ENCODE data around the gene OR8A1. TPM values are rescaled to one million over a fixed set of nuclear protein-coding genes. Genes with fewer than 3 reads are reported as not detected.

The OR8A1 gene
- total RNA-seq, 2 experiments from 2014 or later = not detected

DNA sequence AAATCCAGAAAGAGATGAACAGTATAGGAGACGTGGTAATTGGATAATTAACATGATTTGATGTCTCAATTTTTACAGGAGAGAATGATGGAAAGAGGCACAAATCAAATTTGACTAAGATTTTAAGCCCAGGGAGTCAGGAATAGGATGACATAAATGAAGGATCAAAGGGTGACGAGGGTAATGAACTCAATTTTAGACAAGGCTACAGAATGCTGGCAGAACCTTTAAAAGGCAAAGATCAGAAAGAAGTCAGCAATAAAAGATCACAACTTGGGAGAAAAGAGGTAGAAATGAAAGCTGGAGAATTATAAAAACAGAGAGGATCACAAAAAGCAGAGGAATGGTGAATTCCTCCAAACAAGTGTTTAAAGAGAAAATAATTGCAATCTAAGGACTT lies 13.0 kb upstream of the OR8A1 start:
- Mint-ChIP-seq H3K4me1 (no peaks in the 10 kb centered on the region), H3K27me3 (peaks cover 14% of the 10 kb centered on the region), H3K4me3 (no peak overlapping the region), H3K9me3 (ENCODE audit: low read depth) (no peaks in the 10 kb centered on the region), H3K36me3 (ENCODE audit: low read depth) (no peaks in the 10 kb centered on the region), H3K27ac (no peak overlapping the region)
- DNase-seq (no peak), ATAC-seq (no peak)
- CTCF ChIA-PET = no interaction called here
- intact Hi-C loops (cut with DNase I, micrococcal nuclease) = no loop called here
- POLR2A ChIA-PET = no interaction called here

DNA sequence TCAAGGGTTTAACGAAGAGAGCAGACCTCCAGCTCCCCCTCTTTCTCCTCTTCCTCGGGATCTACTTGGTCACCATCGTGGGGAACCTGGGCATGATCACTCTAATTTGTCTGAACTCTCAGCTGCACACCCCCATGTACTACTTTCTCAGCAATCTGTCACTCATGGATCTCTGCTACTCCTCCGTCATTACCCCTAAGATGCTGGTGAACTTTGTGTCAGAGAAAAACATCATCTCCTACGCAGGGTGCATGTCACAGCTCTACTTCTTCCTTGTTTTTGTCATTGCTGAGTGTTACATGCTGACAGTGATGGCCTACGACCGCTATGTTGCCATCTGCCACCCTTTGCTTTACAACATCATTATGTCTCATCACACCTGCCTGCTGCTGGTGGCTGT lies 363 bp downstream of the OR8A1 start:
- CTCF ChIA-PET = interaction anchor here (0.9 kb wide), 1 partner anchor 164 kb away, joined by 3 read pairs; no protein-coding TSS in a partner anchor
- Mint-ChIP-seq H3K9me3 (ENCODE audit: low read depth) (no peaks in the 10 kb centered on the region), H3K27ac (no peak overlapping the region), H3K4me3 (no peak overlapping the region), H3K27me3 (peaks cover 26% of the 10 kb centered on the region), H3K36me3 (ENCODE audit: low read depth) (no peaks in the 10 kb centered on the region), H3K4me1 (no peaks in the 10 kb centered on the region)
- ATAC-seq = no peak
- intact Hi-C loops (cut with DNase I, micrococcal nuclease) = no loop called here
- DNase-seq = no peak
- POLR2A ChIA-PET = no interaction called here

- POLR2A ChIA-PET = no interaction called here
- intact Hi-C loops (cut with DNase I, micrococcal nuclease) = no loop called here
- Mint-ChIP-seq H3K27me3 (peaks cover 17% of the 10 kb centered on the region), H3K27ac (no peak overlapping the region), H3K4me1 (no peaks in the 10 kb centered on the region), H3K4me3 (no peak overlapping the region), H3K36me3 (ENCODE audit: low read depth) (no peaks in the 10 kb centered on the region), H3K9me3 (ENCODE audit: low read depth) (no peaks in the 10 kb centered on the region)
- ATAC-seq = no peak
- DNase-seq = no peak
- CTCF ChIA-PET = interaction anchor here (0.7 to 1.7 kb wide), 4 partner anchors 8 to 1790 kb away, joined by 3 to 7 read pairs (median 4); no protein-coding TSS in a partner anchor
These were observed 8.1 kb downstream of the OR8A1 start for GRCh38 chr11:124577716-124578427.

GRCh38 chr11:124578761-124579160 lies 9.0 kb downstream of the OR8A1 start:
- no peak for DNase-seq
- intact Hi-C loops (cut with DNase I, micrococcal nuclease) = no loop called here
- Mint-ChIP-seq H3K27me3 (peaks cover 12% of the 10 kb centered on the region), H3K4me3 (no peak overlapping the region), H3K36me3 (ENCODE audit: low read depth) (no peaks in the 10 kb centered on the region), H3K27ac (no peak overlapping the region), H3K4me1 (no peaks in the 10 kb centered on the region), H3K9me3 (ENCODE audit: low read depth) (no peaks in the 10 kb centered on the region)
- POLR2A ChIA-PET = no interaction called here
- CTCF ChIA-PET = no interaction called here
- ATAC-seq = no peak

- DNase-seq (no peak), ATAC-seq (no peak)
- CTCF ChIA-PET = no interaction called here
- POLR2A ChIA-PET = no interaction called here
- Mint-ChIP-seq H3K9me3 (ENCODE audit: low read depth) (no peaks in the 10 kb centered on the region), H3K27ac (no peak overlapping the region), H3K36me3 (ENCODE audit: low read depth) (no peaks in the 10 kb centered on the region), H3K27me3 (peaks cover 6% of the 10 kb centered on the region), H3K4me3 (no peak overlapping the region), H3K4me1 (no peaks in the 10 kb centered on the region)
- intact Hi-C loops (cut with DNase I, micrococcal nuclease) = no loop called here
These were observed 12.0 kb downstream of the OR8A1 start for GRCh38 chr11:124581817-124582216.

- Mint-ChIP-seq H3K4me3 (no peak overlapping the region), H3K9me3 (ENCODE audit: low read depth) (no peaks in the 10 kb centered on the region), H3K4me1 (no peaks in the 10 kb centered on the region), H3K27me3 (peaks cover 10% of the 10 kb centered on the region), H3K27ac (no peak overlapping the region), H3K36me3 (ENCODE audit: low read depth) (no peaks in the 10 kb centered on the region)
- CTCF ChIA-PET = interaction anchor here (0.6 to 4.0 kb wide), 4 partner anchors 37 to 167 kb away, joined by 3 to 28 read pairs (median 3); no protein-coding TSS in a partner anchor
- POLR2A ChIA-PET = no interaction called here
- no peak for DNase-seq
- ATAC-seq = no peak
- intact Hi-C loops (cut with DNase I, micrococcal nuclease) = no loop called here
These were observed 12.8 kb downstream of the OR8A1 start for GRCh38 chr11:124582565-124582964.

DNA sequence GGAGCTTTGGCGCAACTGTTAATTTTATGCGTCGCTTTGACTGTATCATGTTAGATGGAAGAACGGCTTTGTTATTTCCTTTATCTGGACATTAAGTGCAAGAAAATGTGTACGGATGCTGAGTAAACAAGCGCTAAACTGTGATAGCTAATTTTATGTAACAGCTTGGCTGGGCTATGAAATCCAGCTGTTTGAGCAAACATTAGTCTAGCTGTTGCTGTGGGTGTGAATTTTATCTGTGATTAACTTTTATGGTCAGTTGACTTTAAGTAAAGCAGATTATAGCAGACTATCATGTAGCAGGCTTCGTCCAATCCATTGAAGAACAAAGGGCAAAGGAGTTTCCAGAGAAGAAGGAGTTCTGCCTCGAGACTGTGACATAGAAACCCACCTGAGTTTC lies 14.0 kb downstream of the OR8A1 start:
- Mint-ChIP-seq H3K36me3 (ENCODE audit: low read depth) (no peaks in the 10 kb centered on the region), H3K27ac (no peak overlapping the region), H3K9me3 (ENCODE audit: low read depth) (no peaks in the 10 kb centered on the region), H3K4me3 (no peak overlapping the region), H3K4me1 (no peaks in the 10 kb centered on the region), H3K27me3 (peaks cover 14% of the 10 kb centered on the region)
- DNase-seq = no peak
- ChIA-PET CTCF (interaction anchor here (0.9 to 4.0 kb wide), 5 partner anchors 22 to 182 kb away, joined by 3 to 28 read pairs (median 9); no protein-coding TSS in a partner anchor), POLR2A (no interaction called here)
- no peak for ATAC-seq
- intact Hi-C loops (cut with DNase I, micrococcal nuclease) = no loop called here

- no peak overlapping the region for H3K27ac Mint-ChIP-seq
- H3K9me3 Mint-ChIP-seq (ENCODE audit: low read depth) = no peaks in the 10 kb centered on the region
- H3K4me1 Mint-ChIP-seq = no peaks in the 10 kb centered on the region
- no peaks in the 10 kb centered on the region for H3K36me3 Mint-ChIP-seq (ENCODE audit: low read depth)
- ChIA-PET POLR2A (no interaction called here), CTCF (interaction anchor here (0.6 to 4.0 kb wide), 8 partner anchors 9 to 183 kb away, joined by 3 to 28 read pairs (median 3); no protein-coding TSS in a partner anchor)
- peaks cover 14% of the 10 kb centered on the region for H3K27me3 Mint-ChIP-seq
- no peak for DNase-seq
- no peak for ATAC-seq
- intact Hi-C loops (cut with DNase I, micrococcal nuclease) = loop anchor here (5.0 kb wide), 2 partner anchors 183 to 513 kb away; no protein-coding TSS in a partner anchor
- no peak overlapping the region for H3K4me3 Mint-ChIP-seq
These were observed 15.0 kb downstream of the OR8A1 start for GRCh38 chr11:124584681-124585372.

DNA sequence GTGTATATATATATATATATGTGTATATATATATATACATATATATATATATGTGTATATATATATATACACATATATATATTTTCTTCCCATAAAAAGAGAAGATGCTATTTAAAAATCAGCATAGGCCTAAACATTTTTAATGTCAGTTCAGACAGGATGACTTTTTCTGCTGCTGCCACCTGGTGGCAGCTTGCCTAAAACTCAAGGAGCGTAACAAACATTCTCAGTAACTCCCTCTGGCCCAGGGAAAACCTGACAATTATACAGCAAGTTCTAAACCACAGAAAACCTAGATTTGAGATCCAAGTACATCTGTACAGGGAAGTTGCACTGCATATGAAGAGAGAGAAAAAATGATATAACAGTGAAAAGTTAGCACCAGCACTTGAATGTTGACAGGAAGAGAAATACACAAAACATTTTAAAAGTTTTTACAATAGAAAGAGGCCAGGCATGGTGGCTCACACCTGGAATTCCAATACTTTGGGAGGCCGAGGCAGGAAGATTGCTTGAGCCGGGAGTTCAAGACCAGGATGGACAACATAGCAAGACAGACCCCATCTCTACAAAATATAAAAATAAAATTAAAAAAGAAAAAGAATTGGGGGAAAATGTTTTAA lies 16.6 kb downstream of the OR8A1 start:
- ATAC-seq (no peak), DNase-seq (peak; percentile 71)
- Mint-ChIP-seq H3K36me3 (ENCODE audit: low read depth) (no peaks in the 10 kb centered on the region), H3K27me3 (peaks cover 11% of the 10 kb centered on the region), H3K4me1 (no peaks in the 10 kb centered on the region), H3K4me3 (no peak overlapping the region), H3K27ac (no peak overlapping the region), H3K9me3 (ENCODE audit: low read depth) (no peaks in the 10 kb centered on the region)
- CTCF ChIA-PET = interaction anchor here (0.5 to 4.0 kb wide), 7 partner anchors 9 to 320 kb away, joined by 3 to 28 read pairs (median 7); no protein-coding TSS in a partner anchor
- intact Hi-C loops (cut with DNase I, micrococcal nuclease) = loop anchor here (1.0 to 5.0 kb wide), 5 partner anchors 171 to 515 kb away; no protein-coding TSS in a partner anchor
- POLR2A ChIA-PET = no interaction called here

- H3K4me1 Mint-ChIP-seq = no peaks in the 10 kb centered on the region
- H3K27me3 Mint-ChIP-seq = peaks cover 17% of the 10 kb centered on the region
- DNase-seq (no peak), ATAC-seq (no peak)
- no peaks in the 10 kb centered on the region for H3K9me3 Mint-ChIP-seq (ENCODE audit: low read depth)
- no peak overlapping the region for H3K27ac Mint-ChIP-seq
- no peak overlapping the region for H3K4me3 Mint-ChIP-seq
- CTCF ChIA-PET = interaction anchor here (1.6 kb wide), 1 partner anchor 175 kb away, joined by 6 read pairs; no protein-coding TSS in a partner anchor
- POLR2A ChIA-PET = no interaction called here
- intact Hi-C loops (cut with DNase I, micrococcal nuclease) = no loop called here
- H3K36me3 Mint-ChIP-seq (ENCODE audit: low read depth) = no peaks in the 10 kb centered on the region
These were observed 21.6 kb downstream of the OR8A1 start for GRCh38 chr11:124591430-124591829.

- ATAC-seq (no peak), DNase-seq (no peak)
- POLR2A ChIA-PET = no interaction called here
- H3K4me3 Mint-ChIP-seq = no peak overlapping the region
- H3K36me3 Mint-ChIP-seq (ENCODE audit: low read depth) = no peaks in the 10 kb centered on the region
- no peaks in the 10 kb centered on the region for H3K4me1 Mint-ChIP-seq
- H3K27ac Mint-ChIP-seq = no peak overlapping the region
- peaks cover 17% of the 10 kb centered on the region for H3K27me3 Mint-ChIP-seq
- H3K9me3 Mint-ChIP-seq (ENCODE audit: low read depth) = no peaks in the 10 kb centered on the region
- intact Hi-C loops (cut with DNase I, micrococcal nuclease) = no loop called here
- CTCF ChIA-PET = interaction anchor here (0.6 kb wide), 2 partner anchors 171 to 591 kb away, joined by 3 read pairs; no protein-coding TSS in a partner anchor
These were observed 22.8 kb downstream of the OR8A1 start for GRCh38 chr11:124592627-124593026.

Data from activated CD4-positive, alpha-beta T cell treated with anti-CD3 and anti-CD28 coated beads for 36 hours (primary cell).